ENCODE measurements around the gene RPRD1A.

The RPRD1A gene

GRCh38 chr18:35983147-35983546 lies 84.2 kb downstream of the RPRD1A start:
- H3K27ac ChIP-seq (ENCODE audit: low read depth, low read length): no peak overlapping the region
- no peaks in the 10 kb centered on the region for H3K79me2 ChIP-seq (ENCODE audit: insufficient read depth, low read length)
- H3K9me2 ChIP-seq (replicated peaks; ENCODE audit: insufficient read depth, low read length): no peaks in the 10 kb centered on the region
- H3K9me3 ChIP-seq (ENCODE audit: insufficient read depth, low read length): no peaks in the 10 kb centered on the region
- H3K4me2 ChIP-seq (ENCODE audit: low read depth, low read length, poor library complexity, severe bottlenecking): no peak overlapping the region
- H3F3A ChIP-seq (ENCODE audit: insufficient read depth): no peaks in the 10 kb centered on the region
- no peaks in the 10 kb centered on the region for H4K20me1 ChIP-seq (ENCODE audit: low read depth, low read length)
- H3K4me3 ChIP-seq (ENCODE audit: insufficient read depth, low read length, poor library complexity, severe bottlenecking): no peak overlapping the region
- H2AFZ ChIP-seq (ENCODE audit: low read depth, low read length, severe bottlenecking): no peak overlapping the region
- peaks cover 15% of the 10 kb centered on the region; the same call in 1 of the 2 replicates for H3K36me3 ChIP-seq (ENCODE audit: low read length)
- no peak for TF ChIP-seq CTCF (IDR thresholded peaks at IDR 0.05; ENCODE audit: insufficient read depth, low read length, poor library complexity, severe bottlenecking)
- no peak for TF ChIP-seq EZH2phosphoT487 (conservative IDR thresholded peaks at IDR 0.05; ENCODE audit: low read length)
- no peak overlapping the region for H3K9ac ChIP-seq (ENCODE audit: low read length)
- H3K27me3 ChIP-seq (ENCODE audit: low read length): no peaks in the 10 kb centered on the region

- H3K9ac ChIP-seq (ENCODE audit: low read length): no peak overlapping the region
- H3K9me3 ChIP-seq (ENCODE audit: insufficient read depth, low read length): no peaks in the 10 kb centered on the region
- TF ChIP-seq CTCF (IDR thresholded peaks at IDR 0.05; ENCODE audit: insufficient read depth, low read length, poor library complexity, severe bottlenecking): no peak
- no peak for TF ChIP-seq EZH2phosphoT487 (conservative IDR thresholded peaks at IDR 0.05; ENCODE audit: low read length)
- H3K27ac ChIP-seq (ENCODE audit: low read depth, low read length): no peak overlapping the region
- H3K27me3 ChIP-seq (ENCODE audit: low read length): no peaks in the 10 kb centered on the region
- no peak overlapping the region for H2AFZ ChIP-seq (ENCODE audit: low read depth, low read length, severe bottlenecking)
- no peaks in the 10 kb centered on the region for H4K20me1 ChIP-seq (ENCODE audit: low read depth, low read length)
- H3K4me3 ChIP-seq (ENCODE audit: insufficient read depth, low read length, poor library complexity, severe bottlenecking): no peak overlapping the region
- H3K79me2 ChIP-seq (ENCODE audit: insufficient read depth, low read length): no peaks in the 10 kb centered on the region
- H3K4me2 ChIP-seq (ENCODE audit: low read depth, low read length, poor library complexity, severe bottlenecking): no peak overlapping the region
- H3F3A ChIP-seq (ENCODE audit: insufficient read depth): no peaks in the 10 kb centered on the region
- H3K9me2 ChIP-seq (replicated peaks; ENCODE audit: insufficient read depth, low read length): no peaks in the 10 kb centered on the region
- H3K36me3 ChIP-seq (ENCODE audit: low read length): peaks cover 21% of the 10 kb centered on the region; the same call in 1 of the 2 replicates
Measured at GRCh38 chr18:35982409-35983114, 84.8 kb downstream of the RPRD1A start.

GRCh38 chr18:35979112-35979511 lies 88.2 kb downstream of the RPRD1A start:
- Histone ChIP-seq H3K9me2 (replicated peaks; ENCODE audit: insufficient read depth, low read length) (no peaks in the 10 kb centered on the region), H3F3A (ENCODE audit: insufficient read depth) (no peaks in the 10 kb centered on the region), H3K9me3 (ENCODE audit: insufficient read depth, low read length) (no peaks in the 10 kb centered on the region), H3K79me2 (ENCODE audit: insufficient read depth, low read length) (peaks cover 2% of the 10 kb centered on the region), H3K27ac (ENCODE audit: low read depth, low read length) (no peak overlapping the region), H4K20me1 (ENCODE audit: low read depth, low read length) (no peaks in the 10 kb centered on the region), H3K4me2 (ENCODE audit: low read depth, low read length, poor library complexity, severe bottlenecking) (no peak overlapping the region), H3K27me3 (ENCODE audit: low read length) (no peaks in the 10 kb centered on the region), H3K36me3 (ENCODE audit: low read length) (peaks cover 40% of the 10 kb centered on the region; the same call in 1 of the 2 replicates), H3K4me3 (ENCODE audit: insufficient read depth, low read length, poor library complexity, severe bottlenecking) (no peak overlapping the region), H2AFZ (ENCODE audit: low read depth, low read length, severe bottlenecking) (no peak overlapping the region), H3K9ac (ENCODE audit: low read length) (no peak overlapping the region)
- TF ChIP-seq EZH2phosphoT487 (conservative IDR thresholded peaks at IDR 0.05; ENCODE audit: low read length) (no peak), CTCF (IDR thresholded peaks at IDR 0.05; ENCODE audit: insufficient read depth, low read length, poor library complexity, severe bottlenecking) (no peak)
